Memory B cell (primary cell): ENCODE results near the gene KRTAP19-4.

Experiments used
- ATAC-seq: fragments of 150-1000 bp; cut with Tn5 transposase; 2 replicates; pipeline ENCODE4 v1.10.0; 2021; ENCODE audit warnings: low read depth, mild to moderate bottlenecking, moderate library complexity
- DNase-seq, 2 donors: peaks; one replicate each; pipeline ENCODE4 v3.0.0; 2022; ENCODE audit warnings: low spot score in 2 of 2
- H3K27ac Mint-ChIP-seq: one replicate; pipeline ENCODE4 v1.8.0; 2022; ENCODE audit warnings: mild to moderate bottlenecking, moderate library complexity, mixed read lengths
- H3K27me3 Mint-ChIP-seq: one replicate; pipeline ENCODE4 v1.8.0; 2022; ENCODE audit warnings: mixed read lengths
- H3K36me3 Mint-ChIP-seq: one replicate; pipeline ENCODE4 v1.8.0; 2022; ENCODE audit warnings: mild to moderate bottlenecking, mixed read lengths
- H3K4me1 Mint-ChIP-seq: one replicate; pipeline ENCODE4 v1.8.0; 2022; ENCODE audit warnings: mixed read lengths
- H3K4me3 Mint-ChIP-seq: one replicate; pipeline ENCODE4 v1.8.0; 2022; ENCODE audit warnings: mild to moderate bottlenecking, moderate library complexity, mixed read lengths
- H3K9me3 Mint-ChIP-seq: one replicate; pipeline ENCODE4 v1.8.0; 2022; ENCODE audit warnings: mixed read lengths

KRTAP19-4 gene

DNA sequence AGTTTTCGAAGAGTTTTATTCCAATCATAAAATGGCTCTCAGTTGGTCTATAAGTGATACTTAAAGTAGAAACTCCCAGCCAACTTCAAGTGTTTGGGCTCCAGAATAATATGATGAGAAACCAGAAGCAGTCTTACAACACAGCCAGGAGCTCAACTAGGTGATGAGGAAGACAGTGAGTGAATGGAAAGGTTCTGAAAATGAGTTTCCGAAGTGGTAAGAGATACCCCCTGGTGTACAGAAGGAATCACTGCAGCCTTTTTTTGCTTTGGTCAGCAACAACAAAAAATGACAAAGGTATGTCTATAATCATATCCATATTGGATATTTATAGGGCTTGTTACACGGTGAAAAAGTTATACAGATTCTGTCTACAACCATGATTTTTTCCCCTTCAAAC is 33.3 kb downstream of the KRTAP19-4 start:
- H3K4me1 Mint-ChIP-seq = no peaks in the 10 kb centered on the region
- ATAC-seq (no peak), DNase-seq (no peak)
- no peak overlapping the region for H3K4me3 Mint-ChIP-seq
- no peaks in the 10 kb centered on the region for H3K36me3 Mint-ChIP-seq
- peaks cover 6% of the 10 kb centered on the region for H3K9me3 Mint-ChIP-seq
- no peaks in the 10 kb centered on the region for H3K27me3 Mint-ChIP-seq
- H3K27ac Mint-ChIP-seq = no peak overlapping the region

DNA sequence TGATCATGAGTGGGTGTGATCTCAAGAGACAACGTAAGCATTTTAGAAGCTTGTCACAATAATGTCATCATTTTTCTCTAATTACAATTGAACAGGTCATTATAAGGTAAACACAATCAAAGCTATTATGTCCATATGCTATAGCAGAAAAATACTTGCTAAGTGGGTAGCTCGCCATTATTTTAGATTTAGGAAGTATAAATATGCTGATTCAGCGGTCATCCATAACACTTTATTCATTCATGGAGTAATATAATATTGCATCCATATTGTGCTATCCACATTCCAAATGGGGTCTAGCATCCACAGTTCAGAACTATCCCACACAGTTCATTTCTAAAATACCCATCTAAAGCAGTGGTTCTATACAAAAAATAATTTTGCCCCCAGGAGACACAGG is 48.5 kb downstream of the KRTAP19-4 start:
- Mint-ChIP-seq H3K4me1 (no peaks in the 10 kb centered on the region), H3K27ac (no peak overlapping the region), H3K9me3 (no peaks in the 10 kb centered on the region), H3K4me3 (no peak overlapping the region), H3K36me3 (no peaks in the 10 kb centered on the region), H3K27me3 (no peaks in the 10 kb centered on the region)
- DNase-seq = no peak
- ATAC-seq = no peak

DNA sequence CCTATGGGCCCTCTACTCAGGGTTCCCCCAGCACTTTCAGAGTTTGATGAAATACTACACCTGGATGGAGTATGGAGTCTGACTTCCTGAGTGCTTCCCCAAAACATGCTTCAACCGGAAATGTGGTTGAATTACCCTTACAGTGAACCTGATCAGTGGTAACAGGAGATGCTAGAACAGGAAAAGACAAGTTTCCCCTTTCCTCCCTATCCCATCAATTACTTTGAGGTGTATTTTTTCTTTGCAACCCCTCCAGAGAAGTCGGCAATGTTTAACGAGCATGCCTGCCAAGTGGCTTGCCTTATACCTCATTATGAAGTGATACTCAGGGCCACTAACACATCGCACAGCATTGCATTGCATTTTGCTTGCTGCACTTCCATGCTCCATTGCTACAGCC is 49.9 kb downstream of the KRTAP19-4 start:
- ATAC-seq = no peak
- no peak for DNase-seq
- no peaks in the 10 kb centered on the region for H3K36me3 Mint-ChIP-seq
- no peaks in the 10 kb centered on the region for H3K9me3 Mint-ChIP-seq
- H3K27ac Mint-ChIP-seq = no peak overlapping the region
- no peak overlapping the region for H3K4me3 Mint-ChIP-seq
- no peaks in the 10 kb centered on the region for H3K27me3 Mint-ChIP-seq
- H3K4me1 Mint-ChIP-seq = no peaks in the 10 kb centered on the region
